ENCODE results near the gene FAM219A. TPM values are rescaled to one million over a fixed set of nuclear protein-coding genes. Genes with fewer than 3 reads are reported as not detected.
A peak's percentile ranks its signal among the peaks of the same experiment; 100 is the strongest.
"Not testable (repeated sequence)": the region's sequence is repeated elsewhere in the genome, so short reads cannot be mapped to it uniquely, and the experiment has no call there.

The FAM219A gene
- total RNA-seq, 2 donors from 2014 or later: 17.1 to 19.6 TPM

DNA sequence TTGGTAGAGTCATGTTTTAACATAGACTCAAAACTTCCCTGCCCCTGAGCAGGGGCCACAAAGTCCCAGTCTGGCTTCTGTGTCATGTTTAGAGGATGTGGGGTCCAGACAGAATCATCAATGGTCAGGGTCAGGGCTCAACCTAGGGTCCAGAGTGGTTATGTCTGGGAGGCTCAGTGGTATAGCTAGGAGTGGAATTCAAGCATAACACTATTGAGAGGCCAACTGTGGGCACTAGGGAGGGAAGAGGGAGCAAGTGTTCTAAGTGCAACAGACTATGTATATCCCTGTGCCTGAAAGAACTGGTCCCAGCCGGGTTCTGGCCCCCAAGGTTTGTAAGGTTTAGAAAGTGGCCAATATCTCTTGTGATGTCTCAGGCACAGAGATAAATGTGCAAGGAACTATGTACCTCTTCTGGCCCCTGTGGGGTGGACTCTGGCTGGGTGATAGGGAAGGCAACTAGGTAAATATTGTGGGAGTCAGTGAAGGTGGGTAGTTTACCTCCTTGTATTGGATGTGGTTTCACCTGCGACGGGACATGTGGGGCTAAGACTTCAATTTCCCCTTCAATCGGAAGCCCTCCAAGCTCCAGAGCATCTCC is 95.7 kb downstream of the FAM219A start:
- Mint-ChIP-seq H3K9me3 (peaks cover 13% of the 10 kb centered on the region), H3K4me3 (peak overlapping the region; percentile 39), H3K36me3 (ENCODE audit: low read depth) (peaks cover 18% of the 10 kb centered on the region), H3K27me3 (ENCODE audit: insufficient read depth) (no peaks in the 10 kb centered on the region), H3K27ac (peak overlapping the region; percentile 91), H3K4me1 (peaks cover 34% of the 10 kb centered on the region)
- peaks cover 24% of the 10 kb centered on the region for H3K9me3 ChIP-seq (ENCODE audit: control insufficient read depth, low read length)
- WGBS, 2 experiments (ENCODE audit: insufficient coverage in 1 of 2, insufficient read length in 1 of 2): 81 to 88% methylated on average over 1 to 4 of the region's 4 CpGs
- no peak for TF ChIP-seq CTCF (conservative IDR thresholded peaks at IDR 0.05)
- H3K9ac ChIP-seq (ENCODE audit: extremely low read depth, low read length, poor library complexity, severe bottlenecking): peak overlapping the region; percentile 35
- peaks cover 16% of the 10 kb centered on the region for H3K36me3 ChIP-seq (ENCODE audit: control insufficient read depth, insufficient read depth, low read length)
- no peaks in the 10 kb centered on the region for H3K27me3 ChIP-seq (ENCODE audit: control insufficient read depth, insufficient read depth, low read length, poor library complexity, severe bottlenecking)
- H3K4me3 ChIP-seq (ENCODE audit: low read length): peak overlapping the region; percentile 74
- H3K4me1 ChIP-seq (ENCODE audit: control insufficient read depth, insufficient read depth, low read length): peaks cover 9% of the 10 kb centered on the region
- peak; percentile 48 for DNase-seq
- no peak overlapping the region for H3K27ac ChIP-seq (ENCODE audit: low read depth, low read length)

DNA sequence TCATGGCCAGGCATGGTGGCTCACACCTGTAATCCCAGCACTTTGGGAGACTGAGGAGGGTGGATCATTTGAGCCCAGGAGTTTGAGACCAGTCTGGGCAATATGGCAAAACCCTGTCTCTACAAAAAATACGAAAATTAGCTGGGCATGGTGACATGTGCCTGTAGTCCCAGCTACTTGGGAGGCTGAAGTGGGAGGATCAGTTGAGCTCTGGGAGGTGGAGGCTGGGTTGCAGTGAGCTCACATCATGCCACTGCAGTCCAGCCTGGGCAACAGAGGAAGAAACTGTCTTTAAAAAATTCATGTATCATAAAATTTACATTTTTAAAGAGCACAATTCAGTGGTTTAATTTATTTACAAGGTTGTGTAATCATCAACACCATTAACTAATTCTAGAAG is 105.4 kb downstream of the FAM219A start:
- not testable (repeated sequence) for H3K4me3 ChIP-seq (ENCODE audit: low read length); H3K36me3 Mint-ChIP-seq (ENCODE audit: low read depth)

GRCh38 chr9:34352122-34352652 is 106.2 kb downstream of the FAM219A start:
- H3K9me3 ChIP-seq (ENCODE audit: control insufficient read depth, low read length): peaks cover 21% of the 10 kb centered on the region
- DNase-seq; H3K4me3 ChIP-seq (ENCODE audit: low read length); H3K27me3 Mint-ChIP-seq (ENCODE audit: insufficient read depth); H3K27ac Mint-ChIP-seq; H3K4me3 Mint-ChIP-seq; H3K4me1 Mint-ChIP-seq; H3K27me3 ChIP-seq (ENCODE audit: control insufficient read depth, insufficient read depth, low read length, poor library complexity, severe bottlenecking); H3K4me1 ChIP-seq (ENCODE audit: control insufficient read depth, insufficient read depth, low read length); H3K9ac ChIP-seq (ENCODE audit: extremely low read depth, low read length, poor library complexity, severe bottlenecking); H3K36me3 Mint-ChIP-seq (ENCODE audit: low read depth); H3K27ac ChIP-seq (ENCODE audit: low read depth, low read length); H3K36me3 ChIP-seq (ENCODE audit: control insufficient read depth, insufficient read depth, low read length): not testable (repeated sequence)
- peaks cover 20% of the 10 kb centered on the region for H3K9me3 Mint-ChIP-seq
- 95 to 100% methylated on average over 2 to 7 of the region's 7 CpGs for WGBS, 2 experiments (ENCODE audit: insufficient coverage in 1 of 2, insufficient read length in 1 of 2)

More for the DNA sequence above, 105.4 kb downstream of the FAM219A start:
- H3K9me3 ChIP-seq (ENCODE audit: control insufficient read depth, low read length): peaks cover 28% of the 10 kb centered on the region
- not testable (repeated sequence) for H3K27ac ChIP-seq (ENCODE audit: low read depth, low read length); DNase-seq; H3K36me3 ChIP-seq (ENCODE audit: control insufficient read depth, insufficient read depth, low read length); H3K27ac Mint-ChIP-seq; H3K27me3 ChIP-seq (ENCODE audit: control insufficient read depth, insufficient read depth, low read length, poor library complexity, severe bottlenecking); H3K9ac ChIP-seq (ENCODE audit: extremely low read depth, low read length, poor library complexity, severe bottlenecking); H3K4me1 ChIP-seq (ENCODE audit: control insufficient read depth, insufficient read depth, low read length); H3K4me1 Mint-ChIP-seq; H3K27me3 Mint-ChIP-seq (ENCODE audit: insufficient read depth); H3K4me3 Mint-ChIP-seq
- peaks cover 26% of the 10 kb centered on the region for H3K9me3 Mint-ChIP-seq
- 80 to 85% methylated on average over 1 of the region's 1 CpG for WGBS, 2 experiments (ENCODE audit: insufficient coverage in 1 of 2, insufficient read length in 1 of 2)

- Mint-ChIP-seq H3K4me1 (no peaks in the 10 kb centered on the region), H3K9me3 (no peaks in the 10 kb centered on the region), H3K27ac (no peak overlapping the region), H3K27me3 (ENCODE audit: insufficient read depth) (no peaks in the 10 kb centered on the region), H3K4me3 (no peak overlapping the region), H3K36me3 (ENCODE audit: low read depth) (peaks cover 7% of the 10 kb centered on the region)
- TF ChIP-seq CTCF (conservative IDR thresholded peaks at IDR 0.05): no peak
- WGBS, 2 experiments (ENCODE audit: insufficient coverage in 1 of 2, insufficient read length in 1 of 2): 83 to 100% methylated on average over 1 to 3 of the region's 3 CpGs
- H3K9me3 ChIP-seq (ENCODE audit: control insufficient read depth, low read length): no peaks in the 10 kb centered on the region
- no peaks in the 10 kb centered on the region for H3K27me3 ChIP-seq (ENCODE audit: control insufficient read depth, insufficient read depth, low read length, poor library complexity, severe bottlenecking)
- no peak overlapping the region for H3K4me3 ChIP-seq (ENCODE audit: low read length)
- H3K4me1 ChIP-seq (ENCODE audit: control insufficient read depth, insufficient read depth, low read length): no peaks in the 10 kb centered on the region
- H3K9ac ChIP-seq (ENCODE audit: extremely low read depth, low read length, poor library complexity, severe bottlenecking): no peak overlapping the region
- no peaks in the 10 kb centered on the region for H3K36me3 ChIP-seq (ENCODE audit: control insufficient read depth, insufficient read depth, low read length)
- H3K27ac ChIP-seq (ENCODE audit: low read depth, low read length): no peak overlapping the region
- DNase-seq: no peak
Observed at GRCh38 chr9:34349324-34349723, 109.0 kb downstream of the FAM219A start.

Other genes with a start within 250 kb of the FAM219A start
- gene KIF24, start 129.3 kb downstream of the FAM219A start, total RNA-seq: 10 to 100 TPM in 1 of 2 donors, 1 to 10 TPM in 1; 7.7 to 10.6 TPM
- 10 to 100 TPM; 20.6 to 29.4 TPM for gene NUDT2, start 129.0 kb downstream of the FAM219A start, total RNA-seq
- 10 to 100 TPM; 56.7 to 58.8 TPM for gene MYORG, start 81.7 kb downstream of the FAM219A start, total RNA-seq
- gene DNAI1, start 235 bp upstream of the FAM219A start, total RNA-seq: 1 to 10 TPM; 2.5 to 4.1 TPM
- gene ENHO, start 64.4 kb upstream of the FAM219A start, total RNA-seq: 10 to 100 TPM in 1 of 2 donors, 1 to 10 TPM in 1; 7.1 to 14.5 TPM
- gene CNTFR, start 131.2 kb upstream of the FAM219A start, total RNA-seq: 1 to 10 TPM in 1 of 2 donors, under 1 TPM in 1; 0.53 to 1.6 TPM
- 10 to 100 TPM; 19.3 to 22.4 TPM for gene RPP25L, start 153.5 kb upstream of the FAM219A start, total RNA-seq
- gene DCTN3, start 161.9 kb upstream of the FAM219A start, total RNA-seq: 10 to 100 TPM; 51.9 to 53.6 TPM
- under 1 TPM; 0.31 to 0.80 TPM for gene ARID3C, start 170.5 kb upstream of the FAM219A start, total RNA-seq
- 10 to 100 TPM; 49.1 to 49.4 TPM for gene SIGMAR1, start 179.2 kb upstream of the FAM219A start, total RNA-seq
- gene GALT, start 188.1 kb upstream of the FAM219A start, total RNA-seq: 10 to 100 TPM; 44.3 to 49.3 TPM
- gene IL11RA, start 193.6 kb upstream of the FAM219A start, total RNA-seq: 10 to 100 TPM in 1 of 2 donors, 1 to 10 TPM in 1; 6.9 to 12.7 TPM
- gene CCL27, start 204.1 kb upstream of the FAM219A start, total RNA-seq: not detected
- not detected for gene CCL19, start 232.7 kb upstream of the FAM219A start, total RNA-seq

Measured in endodermal cell (in vitro differentiated cells).